ENCODE results near the gene RPL15.
"Not testable (repeated sequence)": the region's sequence is repeated elsewhere in the genome, so short reads cannot be mapped to it uniquely, and the experiment has no call there.

- TF ChIP-seq CTCF (IDR thresholded peaks at IDR 0.05; ENCODE audit: low read depth, low read length); POLR2A (IDR thresholded peaks at IDR 0.05; ENCODE audit: extremely low read depth, insufficient read length): not testable (repeated sequence)
Observed at GRCh38 chr3:23918331-23918730, 1.4 kb downstream of the RPL15 start.
